Neural progenitor cell (in vitro differentiated cells): ENCODE data around the gene ENO1. TPM values are rescaled to one million over a fixed set of nuclear protein-coding genes. Genes with fewer than 3 reads are reported as not detected.
A peak's percentile ranks its signal among the peaks of the same experiment; 100 is the strongest.

ENCODE experiments used
- DNase-seq: peaks from one replicate; pipeline ENCODE4 v3.0.0-alpha.2; 2016; ENCODE audit warnings: low spot score
- H2AFZ ChIP-seq: fragments of 200-600 bp; sonication (generic); replicated peaks from 2 replicates; pipeline ENCODE4 v1.6.1; 2016; ENCODE audit warnings: antibody characterized with exemption
- H3F3A ChIP-seq: fragments of 200-600 bp; sonication (generic); 2 replicates; pipeline ENCODE4 v1.6.1; 2016; ENCODE audit warnings: antibody characterized with exemption, low read depth
- H3K27ac ChIP-seq: fragments of 200-600 bp; sonication (generic); 2 replicates; pipeline ENCODE4 v1.5.1; 2016; ENCODE audit warnings: mild to moderate bottlenecking
- H3K27me3 ChIP-seq: fragments of 200-600 bp; sonication (generic); 2 replicates; pipeline ENCODE4 v1.6.1; 2016; ENCODE audit warnings: mild to moderate bottlenecking, moderate library complexity
- H3K36me3 ChIP-seq: fragments of 200-600 bp; sonication (generic); 2 replicates; pipeline ENCODE4 v1.5.1; 2016
- H3K4me1 ChIP-seq: fragments of 200-600 bp; sonication (generic); 2 replicates; pipeline ENCODE4 v1.6.1; 2016; ENCODE audit warnings: mixed run types
- H3K4me2 ChIP-seq: fragments of 200-600 bp; sonication (generic); 2 replicates; pipeline ENCODE4 v1.6.1; 2016
- H3K4me3 ChIP-seq: fragments of 200-600 bp; sonication (generic); 2 replicates; pipeline ENCODE4 v1.5.1; 2016
- H3K79me2 ChIP-seq: fragments of 200-600 bp; sonication (generic); 2 replicates; pipeline ENCODE4 v1.6.1; 2016; ENCODE audit warnings: low read depth
- H3K9ac ChIP-seq: fragments of 200-600 bp; sonication (generic); 2 replicates; pipeline ENCODE4 v1.6.1; 2016
- H3K9me3 ChIP-seq: fragments of 200-600 bp; sonication (generic); 2 replicates; pipeline ENCODE4 v1.5.1; 2016; ENCODE audit warnings: low read depth
- H4K20me1 ChIP-seq: fragments of 200-600 bp; sonication (generic); 2 replicates; pipeline ENCODE4 v1.6.1; 2016; ENCODE audit warnings: low read depth
- H3K27ac Mint-ChIP-seq: 3 replicates; pipeline ENCODE4 v1.8.0; 2021; ENCODE audit warnings: mixed read lengths
- H3K27me3 Mint-ChIP-seq: 2 replicates; pipeline ENCODE4 v1.8.0; 2022; ENCODE audit warnings: low read depth, mild to moderate bottlenecking, inconsistent platforms, moderate library complexity, mixed read lengths; ENCODE audit not compliant: insufficient read depth
- H3K36me3 Mint-ChIP-seq: 3 replicates; pipeline ENCODE4 v1.8.0; 2021; ENCODE audit warnings: mixed read lengths
- H3K4me1 Mint-ChIP-seq: 3 replicates; pipeline ENCODE4 v1.8.0; 2021; ENCODE audit warnings: mixed read lengths
- H3K4me3 Mint-ChIP-seq: 3 replicates; pipeline ENCODE4 v1.8.0; 2021; ENCODE audit warnings: mild to moderate bottlenecking, moderate library complexity, mixed read lengths
- H3K9me3 Mint-ChIP-seq: 3 replicates; pipeline ENCODE4 v1.8.0; 2020; ENCODE audit warnings: mixed read lengths
- EZH2 ChIP-seq: fragments of 200-600 bp; sonication (generic); IDR thresholded peaks from 2 replicates; pipeline ENCODE4 v1.6.1; 2017; ENCODE audit warnings: antibody characterized with exemption, mild to moderate bottlenecking, moderate library complexity
- EZH2phosphoT487 ChIP-seq: fragments of 200-600 bp; sonication (generic); IDR thresholded peaks from 2 replicates; pipeline ENCODE4 v1.6.1; 2017; ENCODE audit warnings: antibody characterized with exemption
- total RNA-seq: library from RNA; depleted of rRNA; stranded (reverse); fragments of >200 nt; gene quantifications from 2 replicates; pipeline ENCODE4 v1.2.3, GENCODE V29; 2015; ENCODE audit warnings: low replicate concordance
- TF ChIP-seq, protein P1 (sequence below): fragments of 200-600 bp; sonication (generic); IDR thresholded peaks from 2 replicates; pipeline ENCODE4 v1.5.1; 2017; ENCODE audit warnings: antibody characterized with exemption, mild to moderate bottlenecking

Gene ENO1
- total RNA-seq, 1 donor from 2014 or later = 1,414 TPM

GRCh38 chr1:8879922-8880676 is 1.6 kb upstream of the ENO1 start:
- H3K27me3 ChIP-seq = no peaks in the 10 kb centered on the region
- H3F3A ChIP-seq = peaks cover 67% of the 10 kb centered on the region
- no peak overlapping the region for H3K9ac ChIP-seq
- Mint-ChIP-seq H3K27me3 (peaks cover 13% of the 10 kb centered on the region), H3K4me1 (peaks cover 45% of the 10 kb centered on the region), H3K9me3 (no peaks in the 10 kb centered on the region), H3K4me3 (peak overlapping the region; percentile 84), H3K36me3 (peaks cover 12% of the 10 kb centered on the region), H3K27ac (peak overlapping the region; percentile 88)
- no peak overlapping the region for H3K27ac ChIP-seq
- H3K4me2 ChIP-seq = peak overlapping the region; percentile 89
- peaks cover 41% of the 10 kb centered on the region for H3K4me1 ChIP-seq
- peak overlapping the region; percentile 88 for H3K4me3 ChIP-seq
- H2AFZ ChIP-seq = no peak overlapping the region
- no peaks in the 10 kb centered on the region for H3K9me3 ChIP-seq
- peaks cover 37% of the 10 kb centered on the region for H3K79me2 ChIP-seq
- H4K20me1 ChIP-seq = peaks cover 34% of the 10 kb centered on the region
- no peak for DNase-seq
- H3K36me3 ChIP-seq = peaks cover 13% of the 10 kb centered on the region
- TF ChIP-seq, protein P1, sequence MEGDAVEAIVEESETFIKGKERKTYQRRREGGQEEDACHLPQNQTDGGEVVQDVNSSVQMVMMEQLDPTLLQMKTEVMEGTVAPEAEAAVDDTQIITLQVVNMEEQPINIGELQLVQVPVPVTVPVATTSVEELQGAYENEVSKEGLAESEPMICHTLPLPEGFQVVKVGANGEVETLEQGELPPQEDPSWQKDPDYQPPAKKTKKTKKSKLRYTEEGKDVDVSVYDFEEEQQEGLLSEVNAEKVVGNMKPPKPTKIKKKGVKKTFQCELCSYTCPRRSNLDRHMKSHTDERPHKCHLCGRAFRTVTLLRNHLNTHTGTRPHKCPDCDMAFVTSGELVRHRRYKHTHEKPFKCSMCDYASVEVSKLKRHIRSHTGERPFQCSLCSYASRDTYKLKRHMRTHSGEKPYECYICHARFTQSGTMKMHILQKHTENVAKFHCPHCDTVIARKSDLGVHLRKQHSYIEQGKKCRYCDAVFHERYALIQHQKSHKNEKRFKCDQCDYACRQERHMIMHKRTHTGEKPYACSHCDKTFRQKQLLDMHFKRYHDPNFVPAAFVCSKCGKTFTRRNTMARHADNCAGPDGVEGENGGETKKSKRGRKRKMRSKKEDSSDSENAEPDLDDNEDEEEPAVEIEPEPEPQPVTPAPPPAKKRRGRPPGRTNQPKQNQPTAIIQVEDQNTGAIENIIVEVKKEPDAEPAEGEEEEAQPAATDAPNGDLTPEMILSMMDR = no peak
- no peak for TF ChIP-seq EZH2phosphoT487
- TF ChIP-seq EZH2 = no peak

GRCh38 chr1:8879464-8879921 is 1.0 kb upstream of the ENO1 start:
- H3K4me1 Mint-ChIP-seq = peaks cover 46% of the 10 kb centered on the region
- Histone ChIP-seq H3K4me2 (peak overlapping the region; percentile 89), H3F3A (peaks cover 67% of the 10 kb centered on the region), H3K4me3 (peak overlapping the region; percentile 88), H4K20me1 (peaks cover 40% of the 10 kb centered on the region), H3K4me1 (peaks cover 44% of the 10 kb centered on the region), H3K9me3 (no peaks in the 10 kb centered on the region), H2AFZ (peak overlapping the region; percentile 82), H3K27me3 (no peaks in the 10 kb centered on the region), H3K9ac (no peak overlapping the region), H3K27ac (peak overlapping the region; percentile 24), H3K79me2 (peaks cover 43% of the 10 kb centered on the region), H3K36me3 (peaks cover 19% of the 10 kb centered on the region)
- H3K36me3 Mint-ChIP-seq = peaks cover 19% of the 10 kb centered on the region
- TF ChIP-seq, protein P1 = peak; percentile 38
- no peak for TF ChIP-seq EZH2
- DNase-seq = no peak
- peak overlapping the region; percentile 88 for H3K27ac Mint-ChIP-seq
- H3K4me3 Mint-ChIP-seq = peak overlapping the region; percentile 84
- H3K9me3 Mint-ChIP-seq = no peaks in the 10 kb centered on the region
- peaks cover 12% of the 10 kb centered on the region for H3K27me3 Mint-ChIP-seq

- Histone ChIP-seq H3K27ac (peak overlapping the region; percentile 24), H4K20me1 (peaks cover 46% of the 10 kb centered on the region), H3K79me2 (peaks cover 49% of the 10 kb centered on the region), H3K36me3 (peaks cover 20% of the 10 kb centered on the region), H3K4me1 (peaks cover 50% of the 10 kb centered on the region), H3K4me3 (peak overlapping the region; percentile 88), H2AFZ (peak overlapping the region; percentile 82), H3K9me3 (no peaks in the 10 kb centered on the region), H3K4me2 (peak overlapping the region; percentile 89), H3K9ac (no peak overlapping the region), H3F3A (peaks cover 66% of the 10 kb centered on the region), H3K27me3 (no peaks in the 10 kb centered on the region)
- Mint-ChIP-seq H3K27ac (peak overlapping the region; percentile 74), H3K9me3 (no peaks in the 10 kb centered on the region), H3K4me1 (peaks cover 48% of the 10 kb centered on the region), H3K4me3 (peak overlapping the region; percentile 97), H3K27me3 (peaks cover 12% of the 10 kb centered on the region), H3K36me3 (peaks cover 22% of the 10 kb centered on the region)
- peak; percentile 94 for DNase-seq
- TF ChIP-seq EZH2 (no peak), EZH2phosphoT487 (no peak)
- TF ChIP-seq, protein P1 = no peak
Observed at GRCh38 chr1:8878698-8879463, 395 bp upstream of the ENO1 start.
